Posterior cingulate gyrus (tissue), 11 donors: Measurements from ENCODE around the gene NUDT16L1.
A peak's percentile ranks its signal among the peaks of the same experiment; 100 is the strongest.

Source experiments
- DNase-seq, 10 donors: peaks; one replicate each; pipeline versions ENCODE4 v3.0.0 to v3.0.0-alpha.2; 2020 to 2021; ENCODE audit warnings: mixed read lengths in 3 of 10
- intact Hi-C: fragments of 100-400 bp; cut with DNase I; formaldehyde crosslinking; loops from one replicate; pipeline ENCODE4 v1.15.1; 2023

Gene NUDT16L1

DNA sequence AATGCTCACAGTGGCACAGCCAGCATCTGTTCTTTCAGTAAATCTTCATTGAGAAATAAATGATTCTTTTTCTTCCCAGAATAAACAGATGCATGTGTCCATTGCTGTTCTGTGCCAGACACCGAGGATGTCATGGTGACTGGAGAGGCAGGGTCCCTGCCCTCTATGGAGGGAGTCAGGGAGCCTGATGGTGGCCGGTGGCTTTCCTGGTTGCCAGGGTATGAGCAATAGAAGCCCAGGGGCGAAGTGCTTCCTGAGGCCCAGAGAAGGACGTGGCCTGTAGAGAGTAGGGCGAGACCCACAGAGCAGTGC lies 29.9 kb upstream of the NUDT16L1 start:
- DNase-seq, result peak in 1 of 10 donors; percentile 73
- intact Hi-C loops, result no loop called here

DNA sequence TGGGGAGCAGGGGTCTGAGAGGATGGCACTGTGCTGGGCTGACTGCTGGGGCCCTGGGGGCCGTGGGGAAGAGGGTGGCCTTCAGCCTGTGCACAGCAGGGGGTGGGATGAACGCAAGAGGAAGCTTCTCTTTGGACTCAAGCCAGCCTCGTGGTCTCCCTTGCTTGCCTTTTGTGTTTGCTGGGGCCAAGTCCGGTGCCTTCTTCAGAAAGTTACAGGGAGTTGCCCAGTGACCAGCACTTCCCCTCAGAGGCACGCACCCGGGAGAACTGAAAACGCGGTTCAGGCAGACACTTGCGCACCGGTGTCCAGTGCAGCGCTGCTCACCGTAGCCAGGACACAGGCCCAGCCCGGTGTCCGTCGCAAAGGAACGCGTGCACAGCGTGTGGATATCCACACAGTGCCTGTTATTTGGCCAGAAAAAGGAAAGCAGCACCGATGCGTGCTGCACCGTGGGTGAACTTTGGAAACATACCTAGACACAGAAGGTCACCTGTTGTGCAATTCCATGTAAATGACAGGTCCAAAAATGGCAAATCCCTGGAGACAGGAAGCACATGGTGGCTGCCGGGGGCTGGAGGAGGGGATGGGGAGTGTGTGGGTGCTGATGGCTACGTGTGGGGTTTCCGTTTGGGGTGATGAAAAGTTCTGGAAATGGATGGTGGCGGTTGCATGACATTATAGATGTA lies 29.4 kb upstream of the NUDT16L1 start:
- intact Hi-C loops, result no loop called here
- peak in 4 of 10 donors; percentile 37 to 87 (median 58) for DNase-seq

GRCh38 chr16:4664538-4665418 lies 28.6 kb upstream of the NUDT16L1 start:
- DNase-seq, result peak in 1 of 10 donors; percentile 81
- intact Hi-C loops, result no loop called here

GRCh38 chr16:4666537-4667202 lies 26.7 kb upstream of the NUDT16L1 start:
- intact Hi-C loops, result no loop called here
- DNase-seq, result peak in 2 of 10 donors; percentile 78 to 83

DNA sequence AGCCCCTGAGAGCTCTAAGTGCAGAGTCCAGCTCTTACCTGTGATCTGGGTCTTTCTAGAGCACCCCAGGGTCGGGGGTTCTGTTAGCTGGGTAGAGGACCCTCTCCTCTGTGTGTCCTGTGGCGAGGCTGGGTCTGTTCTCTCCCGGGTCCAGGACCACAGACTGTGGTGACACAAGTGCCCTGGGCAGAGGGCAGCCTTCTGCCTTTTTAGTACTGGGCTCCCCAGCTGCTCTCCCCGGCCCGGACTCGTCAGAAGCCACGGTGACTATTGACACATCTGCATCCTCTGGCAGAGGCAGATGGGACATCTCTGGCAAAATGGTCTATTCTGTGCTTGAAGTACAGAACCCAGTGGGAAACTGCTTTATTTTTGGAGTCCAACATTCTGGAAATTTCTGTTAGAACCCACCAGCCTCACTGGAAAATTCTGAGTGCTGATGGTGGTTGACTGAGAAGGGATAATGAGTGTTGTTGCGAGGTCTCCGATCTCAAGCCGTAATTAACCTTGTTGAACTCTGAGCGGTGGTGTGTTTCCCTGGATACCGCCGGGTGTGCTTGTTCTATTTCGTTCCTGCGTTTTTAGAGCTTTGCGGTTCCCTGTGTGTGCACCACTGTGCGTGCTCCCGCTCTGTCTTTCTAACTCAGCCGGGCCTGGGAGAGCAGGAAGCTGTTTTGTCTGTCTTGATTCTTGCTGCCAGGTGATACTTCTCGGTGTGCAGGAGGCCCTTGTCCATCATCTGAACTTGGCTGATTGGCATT lies 26.0 kb upstream of the NUDT16L1 start:
- intact Hi-C loops, result no loop called here
- DNase-seq, result peak in 1 of 10 donors; percentile 77

- no peak for DNase-seq
- intact Hi-C loops, result no loop called here
These were observed 24.9 kb upstream of the NUDT16L1 start for GRCh38 chr16:4668313-4668960.

DNA sequence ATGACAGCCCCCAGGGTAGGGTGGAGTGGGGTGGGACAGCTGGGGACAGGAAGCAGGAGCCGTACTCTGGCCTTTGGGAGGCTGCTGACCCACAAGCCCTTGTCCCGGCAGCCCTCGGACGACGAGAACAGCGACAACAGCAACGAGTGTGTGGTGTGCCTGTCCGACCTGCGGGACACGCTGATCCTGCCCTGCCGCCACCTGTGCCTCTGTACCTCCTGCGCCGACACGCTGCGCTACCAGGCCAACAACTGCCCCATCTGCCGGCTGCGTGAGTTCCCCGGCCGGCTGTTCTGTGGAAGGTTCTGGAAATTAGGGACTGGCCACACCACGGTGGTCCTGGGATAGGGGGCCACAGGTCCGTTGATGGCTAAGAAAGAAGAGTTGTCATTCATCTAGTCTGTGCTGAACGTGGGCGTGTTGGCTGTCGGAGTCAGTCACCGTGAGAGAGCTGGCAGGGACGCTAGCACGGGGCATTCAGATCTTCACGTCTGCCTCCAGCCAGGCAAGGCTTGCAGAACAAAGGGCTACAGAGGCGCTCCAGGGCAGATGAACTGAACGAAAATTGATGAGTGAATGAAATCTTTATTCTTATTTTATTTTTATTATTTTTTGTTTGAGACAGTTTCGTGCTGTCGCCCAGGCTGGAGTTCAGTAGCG lies 19.8 kb upstream of the NUDT16L1 start:
- intact Hi-C loops, result no loop called here
- DNase-seq, result peak in 4 of 10 donors; percentile 45 to 92 (median 55)

GRCh38 chr16:4674926-4675530 lies 18.3 kb upstream of the NUDT16L1 start:
- DNase-seq, result no peak
- intact Hi-C loops, result no loop called here

DNA sequence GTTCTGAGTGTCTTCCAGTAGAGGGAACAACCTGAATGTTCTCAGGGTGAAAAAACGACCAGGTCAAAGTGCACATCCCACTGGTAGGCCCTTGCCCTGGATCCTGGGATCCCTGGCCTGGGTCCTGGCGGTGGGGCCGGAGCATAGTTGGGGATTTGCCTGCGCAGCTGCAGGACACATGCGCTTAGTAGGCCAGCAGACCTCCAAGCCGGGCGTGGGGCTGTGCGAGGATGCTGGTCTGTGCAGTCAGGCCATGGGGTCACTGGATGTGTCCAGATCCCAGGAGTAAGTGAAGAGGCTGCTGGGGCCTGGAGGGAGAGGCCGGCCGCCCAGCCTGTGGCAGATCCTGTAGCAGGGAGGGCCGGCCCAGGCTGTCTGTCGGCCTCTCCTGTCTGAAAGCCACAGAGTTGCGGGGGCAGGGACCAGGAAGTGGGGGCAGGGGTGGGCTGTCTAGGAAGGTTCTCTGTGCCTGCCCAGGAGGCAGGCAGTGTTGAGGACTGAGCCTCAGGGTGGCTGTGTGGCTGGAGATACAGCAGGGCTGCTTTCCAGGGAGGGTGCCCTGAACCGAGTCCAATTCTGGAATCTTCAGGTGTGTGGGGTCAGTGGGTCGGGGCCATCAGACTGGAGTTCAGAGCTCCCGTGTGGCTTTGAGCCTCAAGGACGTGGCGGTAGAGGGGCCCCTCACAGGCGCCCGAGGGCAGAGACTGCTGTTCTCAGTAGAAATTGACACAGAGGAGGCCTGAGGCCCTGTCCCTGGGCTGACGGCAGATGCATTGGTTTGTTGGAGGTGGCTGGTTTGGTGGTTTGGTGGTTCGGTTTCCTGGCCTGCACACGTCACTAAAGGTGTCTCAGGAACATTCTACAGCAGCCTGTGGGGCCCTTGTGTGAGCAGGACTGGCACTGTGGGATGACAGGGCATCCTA lies 17.2 kb upstream of the NUDT16L1 start:
- no peak for DNase-seq
- intact Hi-C loops, result no loop called here

DNA sequence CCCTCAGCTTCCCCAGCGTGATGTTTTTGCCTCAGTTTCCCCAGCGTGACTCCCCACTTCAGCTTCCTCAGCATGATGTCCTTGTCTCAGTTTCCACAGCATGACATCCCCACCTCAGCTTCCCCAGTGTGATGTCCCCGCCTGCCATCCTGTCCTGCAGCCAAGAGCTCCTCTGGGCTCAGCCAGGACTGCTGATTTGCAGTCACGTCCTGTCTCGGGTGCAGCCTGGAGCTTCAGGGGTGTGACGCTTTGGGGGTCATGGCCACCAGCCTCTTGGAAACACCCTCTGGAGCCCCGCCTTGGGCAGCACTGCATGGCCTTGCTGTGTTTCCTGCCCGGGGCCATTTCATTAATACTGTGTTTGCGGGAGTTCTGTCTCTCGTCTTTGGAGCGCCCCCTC lies 16.5 kb upstream of the NUDT16L1 start:
- DNase-seq, result no peak
- intact Hi-C loops, result no loop called here

DNA sequence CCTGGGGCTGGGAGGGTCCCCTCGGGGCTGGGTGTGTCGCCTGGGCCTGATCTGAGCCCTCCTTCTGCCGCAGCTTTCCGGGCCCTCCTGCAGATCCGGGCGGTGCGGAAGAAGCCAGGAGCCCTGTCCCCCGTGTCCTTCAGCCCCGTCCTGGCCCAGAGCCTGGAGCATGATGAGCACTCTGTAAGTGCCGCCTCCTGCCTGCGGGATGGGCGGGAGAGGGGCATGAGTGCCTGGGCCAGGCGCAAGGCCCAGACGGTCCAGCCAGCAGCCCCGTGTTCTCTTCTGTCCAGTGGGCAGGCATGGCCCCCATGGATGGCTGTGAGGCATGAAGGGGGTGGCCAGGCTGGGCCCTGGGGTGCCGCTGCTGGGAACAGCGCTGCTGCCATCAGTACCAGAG lies 16.0 kb upstream of the NUDT16L1 start:
- intact Hi-C loops, result no loop called here
- DNase-seq, result peak in 1 of 10 donors; percentile 31

DNA sequence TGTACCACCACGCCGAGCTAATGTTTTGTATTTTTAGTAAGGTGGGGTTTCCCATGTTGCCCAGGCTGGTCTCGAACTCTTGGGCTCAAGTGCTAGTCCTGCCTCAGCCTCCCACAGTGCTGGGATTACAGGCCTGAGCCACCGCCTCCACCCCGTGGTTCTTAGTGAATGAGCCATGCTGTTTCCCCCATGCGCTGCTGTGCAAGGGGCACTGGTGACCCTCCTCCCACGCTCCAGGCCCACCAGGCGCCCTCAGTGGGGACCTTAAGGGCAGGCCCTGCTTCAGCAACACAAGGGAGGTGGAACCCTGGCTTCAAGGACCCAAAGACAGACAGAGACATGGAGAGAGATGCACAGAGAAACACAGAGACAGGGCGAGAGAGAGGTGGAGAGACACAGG lies 15.4 kb upstream of the NUDT16L1 start:
- no peak for DNase-seq

GRCh38 chr16:4678596-4678995 lies 14.8 kb upstream of the NUDT16L1 start:
- intact Hi-C loops, result no loop called here
- no peak for DNase-seq

More for the DNA sequence above, 15.4 kb upstream of the NUDT16L1 start:
- intact Hi-C loops, result no loop called here

DNA sequence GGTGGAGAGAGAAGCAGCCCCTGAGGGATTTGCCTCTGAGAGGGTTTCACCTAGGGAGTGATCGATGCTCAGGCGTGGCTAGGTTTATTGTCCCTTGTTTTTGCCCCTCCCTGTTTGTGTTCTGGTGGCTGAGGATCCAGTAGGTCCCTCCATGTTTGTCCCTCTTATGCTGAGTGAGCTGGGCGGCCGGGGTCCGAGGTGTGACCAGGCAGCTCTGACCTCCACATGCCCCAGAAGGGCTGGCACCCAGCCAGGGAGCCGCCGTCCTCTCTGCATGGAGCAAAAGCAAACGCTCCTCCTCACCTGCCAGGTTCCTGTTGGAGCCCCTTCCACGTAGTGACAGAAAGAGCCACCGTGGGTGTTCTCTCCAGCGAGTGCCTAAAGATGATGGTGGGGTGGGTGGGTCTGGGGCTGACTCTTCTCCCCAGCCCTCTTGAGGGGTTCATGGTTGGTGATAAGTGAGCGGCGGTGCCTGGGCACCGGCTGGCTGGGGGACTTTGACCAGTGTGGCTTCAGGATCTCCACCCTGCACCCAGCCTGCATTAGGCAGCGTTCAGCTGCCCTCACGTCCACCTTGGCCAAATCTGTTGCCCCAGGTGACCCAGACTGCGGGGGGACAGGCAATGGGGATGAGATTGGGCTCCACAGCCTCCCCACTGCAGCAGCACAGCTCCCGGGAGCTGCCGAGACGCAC lies 14.1 kb upstream of the NUDT16L1 start:
- no peak for DNase-seq
- intact Hi-C loops, result no loop called here

- intact Hi-C loops, result loop anchor here (10.0 kb wide), 1 partner anchor 165 kb away; no protein-coding TSS in a partner anchor
- peak in 7 of 10 donors; percentile 42 to 94 (median 56) for DNase-seq
These were observed 13.3 kb upstream of the NUDT16L1 start for GRCh38 chr16:4679850-4680636.

DNA sequence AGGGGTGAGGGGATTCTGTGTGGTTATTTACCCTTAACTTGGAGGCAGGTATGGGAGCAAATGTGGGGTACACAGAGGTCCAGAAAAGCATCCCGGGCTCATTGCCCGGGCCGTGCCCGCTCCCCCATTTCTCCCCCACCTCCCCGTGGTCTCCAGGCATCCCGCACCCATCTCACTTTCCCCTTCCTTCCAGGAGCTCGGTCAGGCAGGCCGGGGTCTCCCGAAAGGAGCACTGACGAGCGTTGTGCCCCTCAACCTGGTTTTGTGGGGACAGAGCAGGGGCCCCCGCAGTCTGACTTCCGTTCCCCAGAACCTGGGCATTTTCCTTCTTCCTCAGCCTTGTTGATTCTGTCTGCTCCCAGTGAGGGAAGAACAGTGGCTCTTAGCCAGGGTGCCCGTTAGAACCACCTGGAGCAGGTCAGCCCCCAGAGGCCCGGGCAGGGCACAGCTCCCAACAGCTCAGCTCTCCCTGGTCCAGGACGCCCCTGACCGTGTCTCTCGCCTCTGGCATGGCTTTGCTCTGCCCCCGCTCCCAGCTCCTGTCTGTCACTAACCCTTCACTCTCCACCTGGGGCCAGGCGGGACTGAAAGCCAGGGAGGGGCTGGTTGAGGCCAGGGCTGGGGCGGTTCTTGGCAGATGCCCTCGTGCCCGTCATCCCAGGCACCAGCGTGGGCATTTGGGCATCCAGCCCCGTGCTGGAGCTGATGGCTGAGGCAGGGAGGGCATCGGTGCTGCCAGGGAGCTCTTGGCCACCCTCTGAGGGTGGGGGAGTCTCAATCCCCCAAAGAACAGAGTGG lies 12.5 kb upstream of the NUDT16L1 start:
- intact Hi-C loops, result loop anchor here (10.0 kb wide), 1 partner anchor 166 kb away; no protein-coding TSS in a partner anchor
- no peak for DNase-seq
